HG03521 (cell line): ENCODE results near the gene C22orf39.

Experiments
- ATAC-seq: cut with Tn5 transposase; IDR thresholded peaks from one replicate; pipeline ENCODE4 v1.9.1; 2021; ENCODE audit warnings: mild to moderate bottlenecking, moderate library complexity; ENCODE audit not compliant: unreplicated experiment

Gene C22orf39

GRCh38 chr22:19402642-19403191, 44.8 kb downstream of the C22orf39 start:
- ATAC-seq = no peak

DNA sequence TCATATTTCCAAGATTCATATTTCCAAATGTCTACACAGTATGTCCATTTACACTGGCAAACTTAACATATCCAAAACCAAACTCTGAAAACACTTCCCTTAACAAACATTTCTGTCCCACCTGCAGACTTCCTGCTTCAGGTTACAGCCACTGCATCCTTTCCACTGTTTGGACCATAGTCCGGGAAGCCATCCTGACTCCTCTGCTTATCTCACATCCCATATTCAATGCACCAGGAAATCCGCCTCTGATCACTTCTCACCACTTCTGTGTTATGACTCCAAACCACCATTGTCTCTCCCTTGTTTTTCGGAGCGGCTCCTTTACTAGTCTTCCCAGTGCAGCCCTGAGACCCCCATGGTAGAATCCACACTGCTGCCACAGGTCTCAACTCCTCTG, 46.0 kb downstream of the C22orf39 start:
- no peak for ATAC-seq

DNA sequence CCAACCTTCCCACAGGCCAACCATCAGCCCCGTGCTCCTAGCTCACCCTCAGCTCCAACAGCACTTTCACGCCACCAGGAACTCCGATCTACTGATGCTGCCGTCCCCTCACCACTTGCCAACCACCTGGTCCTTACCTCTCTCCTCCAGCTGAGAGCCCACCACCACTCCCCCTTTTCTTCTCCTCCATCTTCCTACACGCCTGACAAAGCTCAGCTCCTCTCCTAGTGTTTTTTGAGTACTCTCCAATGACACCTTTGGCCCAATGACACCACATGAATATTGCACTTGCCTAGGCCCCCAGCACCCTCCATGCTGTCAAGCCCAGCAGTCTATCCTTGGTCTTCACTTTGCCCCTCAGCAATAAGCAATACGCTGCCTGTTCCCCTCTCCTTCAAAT, 46.6 kb downstream of the C22orf39 start:
- no peak for ATAC-seq

DNA sequence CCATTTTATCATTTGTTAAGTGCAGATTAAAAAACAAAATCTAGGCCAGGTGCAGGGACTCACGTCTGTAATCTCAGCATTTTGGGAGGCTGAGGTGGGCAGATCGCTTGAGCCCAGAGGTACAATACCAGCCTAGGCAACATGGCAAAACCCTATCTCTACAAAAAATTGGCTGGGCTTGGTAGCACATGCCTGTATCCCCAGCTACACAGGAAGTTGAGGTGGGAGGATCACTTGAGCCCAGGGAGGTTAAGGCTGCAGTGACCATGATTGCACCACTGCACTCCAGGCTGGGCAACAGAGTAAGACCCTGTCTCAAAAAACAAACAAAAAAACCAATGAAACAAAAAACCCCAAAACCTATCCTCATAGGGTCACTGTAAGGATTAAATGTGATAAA, 48.9 kb downstream of the C22orf39 start:
- no peak for ATAC-seq

GRCh38 chr22:19398206-19398605, 49.3 kb downstream of the C22orf39 start:
- ATAC-seq = no peak

DNA sequence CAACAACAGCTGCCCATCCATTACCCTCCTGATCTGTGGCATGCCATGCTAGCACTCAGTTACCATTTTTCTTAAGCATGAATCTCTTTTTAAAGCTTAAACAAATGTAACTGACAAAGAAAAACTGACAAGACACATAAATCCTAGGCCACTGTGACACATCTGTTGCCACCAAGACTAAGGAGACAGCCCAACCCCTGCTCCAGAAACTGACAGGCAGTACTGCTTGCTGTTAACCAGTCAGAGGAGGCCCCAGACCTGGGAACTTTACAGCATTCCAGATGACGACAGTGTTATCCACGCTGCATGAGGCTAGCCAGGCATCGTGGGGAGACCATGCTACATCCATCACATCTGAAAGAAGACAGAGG, 49.8 kb downstream of the C22orf39 start:
- no peak for ATAC-seq

GRCh38 chr22:19396934-19397733, 50.4 kb downstream of the C22orf39 start:
- no peak for ATAC-seq

DNA sequence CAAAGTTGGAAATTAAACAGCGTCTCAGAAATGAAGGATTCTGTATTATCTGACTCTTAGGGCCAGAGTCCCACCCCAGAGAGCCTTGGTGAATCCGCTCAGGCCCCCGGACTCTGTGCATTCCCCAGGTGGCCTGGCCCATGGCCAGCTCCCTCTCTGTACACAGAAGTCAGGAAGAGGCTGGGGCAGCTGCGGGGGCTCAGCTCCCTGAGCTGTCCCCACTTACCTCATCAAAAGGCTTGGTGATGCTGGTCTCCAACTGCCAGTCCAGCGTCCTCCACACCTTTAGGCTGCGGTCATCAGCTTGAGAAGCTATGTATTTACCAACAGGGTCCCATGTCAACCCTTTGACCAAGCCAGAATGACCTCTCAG, 51.0 kb downstream of the C22orf39 start:
- ATAC-seq = no peak

DNA sequence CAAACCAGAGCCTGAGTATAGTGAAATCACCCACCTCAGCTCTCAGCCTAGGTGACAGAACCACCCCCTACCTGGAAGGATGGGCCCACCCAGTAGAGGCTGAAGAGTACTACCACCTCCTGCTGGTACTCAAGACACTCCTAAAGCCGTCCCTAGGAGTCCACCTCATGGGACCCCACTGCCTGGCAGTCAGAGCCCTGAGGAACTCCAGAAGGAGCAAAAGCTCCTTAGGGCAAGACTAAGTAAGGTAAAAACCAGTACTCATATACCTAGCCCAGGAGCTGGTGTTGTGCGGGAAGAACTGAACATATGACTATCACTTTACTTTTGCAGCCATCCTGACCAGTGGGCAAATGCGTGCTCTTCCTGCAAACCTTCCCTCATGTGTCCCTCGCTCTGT, 52.2 kb downstream of the C22orf39 start:
- no peak for ATAC-seq

GRCh38 chr22:19394274-19395050, 53.0 kb downstream of the C22orf39 start:
- ATAC-seq = no peak

DNA sequence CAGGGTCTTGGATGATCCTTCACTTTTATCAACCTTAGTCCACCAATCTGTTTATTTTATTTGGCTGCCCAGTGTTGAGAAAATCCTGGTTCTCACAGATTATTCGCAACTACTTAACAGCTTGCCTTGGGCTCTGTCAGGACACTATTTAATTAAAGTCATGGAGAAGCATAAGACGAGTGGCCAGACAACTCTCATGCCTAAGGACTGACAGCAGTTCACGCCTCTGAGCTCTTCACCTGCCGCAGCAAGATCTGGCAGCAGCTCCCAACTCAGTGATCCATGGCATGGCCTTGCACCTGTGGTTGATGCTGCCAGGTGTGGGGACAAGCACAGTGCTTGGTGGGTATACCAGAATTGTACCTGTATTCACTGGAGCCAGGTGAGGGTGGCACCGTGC, 53.8 kb downstream of the C22orf39 start:
- no peak for ATAC-seq
